Measurements from ENCODE around the gene ANK3.
A peak's percentile ranks its signal among the peaks of the same experiment; 100 is the strongest.

The ANK3 gene

GRCh38 chr10:60149003-60149402, 240.7 kb downstream of the ANK3 start:
- no peak for DNase-seq
- Mint-ChIP-seq H3K27me3 (ENCODE audit: low read depth, poor library complexity) (peaks cover 2% of the 10 kb centered on the region), H3K4me3 (no peak overlapping the region), H3K36me3 (ENCODE audit: low read depth) (peaks cover 10% of the 10 kb centered on the region), H3K27ac (no peak overlapping the region), H3K9me3 (peaks cover 15% of the 10 kb centered on the region), H3K4me1 (peaks cover 17% of the 10 kb centered on the region)
- TF ChIP-seq CTCF (IDR thresholded peaks at IDR 0.05), result no peak

- no peak for TF ChIP-seq CTCF (IDR thresholded peaks at IDR 0.05)
- Mint-ChIP-seq H3K9me3 (peaks cover 15% of the 10 kb centered on the region), H3K4me1 (peaks cover 17% of the 10 kb centered on the region), H3K4me3 (no peak overlapping the region), H3K36me3 (ENCODE audit: low read depth) (peaks cover 10% of the 10 kb centered on the region), H3K27ac (no peak overlapping the region), H3K27me3 (ENCODE audit: low read depth, poor library complexity) (peaks cover 2% of the 10 kb centered on the region)
- DNase-seq, result no peak
These were observed 241.3 kb downstream of the ANK3 start for GRCh38 chr10:60148266-60148840.

GRCh38 chr10:60147576-60148265, 242.0 kb downstream of the ANK3 start:
- peak overlapping the region; percentile 43 for H3K27ac Mint-ChIP-seq

GRCh38 chr10:60147025-60147424, 242.7 kb downstream of the ANK3 start:
- Mint-ChIP-seq H3K27me3 (ENCODE audit: low read depth, poor library complexity) (peaks cover 2% of the 10 kb centered on the region), H3K27ac (no peak overlapping the region), H3K36me3 (ENCODE audit: low read depth) (peaks cover 10% of the 10 kb centered on the region), H3K9me3 (peaks cover 15% of the 10 kb centered on the region), H3K4me1 (peaks cover 17% of the 10 kb centered on the region), H3K4me3 (no peak overlapping the region)
- no peak for DNase-seq
- no peak for TF ChIP-seq CTCF (IDR thresholded peaks at IDR 0.05)

More at GRCh38 chr10:60147576-60148265, 242.0 kb downstream of the ANK3 start:
- Mint-ChIP-seq H3K27me3 (ENCODE audit: low read depth, poor library complexity) (peaks cover 2% of the 10 kb centered on the region), H3K36me3 (ENCODE audit: low read depth) (peaks cover 10% of the 10 kb centered on the region), H3K9me3 (peaks cover 15% of the 10 kb centered on the region), H3K4me3 (no peak overlapping the region), H3K4me1 (peaks cover 17% of the 10 kb centered on the region)
- no peak for DNase-seq
- TF ChIP-seq CTCF (IDR thresholded peaks at IDR 0.05), result no peak

- no peak for DNase-seq
- Mint-ChIP-seq H3K36me3 (ENCODE audit: low read depth) (no peaks in the 10 kb centered on the region), H3K27ac (no peak overlapping the region), H3K4me3 (no peak overlapping the region), H3K4me1 (peaks cover 17% of the 10 kb centered on the region), H3K27me3 (ENCODE audit: low read depth, poor library complexity) (no peaks in the 10 kb centered on the region), H3K9me3 (no peaks in the 10 kb centered on the region)
- TF ChIP-seq CTCF (IDR thresholded peaks at IDR 0.05), result no peak
These were observed 245.6 kb downstream of the ANK3 start for GRCh38 chr10:60144099-60144498.

- no peak overlapping the region for H3K4me3 Mint-ChIP-seq
- no peak for DNase-seq
- H3K4me1 Mint-ChIP-seq, result peaks cover 27% of the 10 kb centered on the region
- no peaks in the 10 kb centered on the region for H3K36me3 Mint-ChIP-seq (ENCODE audit: low read depth)
- H3K9me3 Mint-ChIP-seq, result no peaks in the 10 kb centered on the region
- no peaks in the 10 kb centered on the region for H3K27me3 Mint-ChIP-seq (ENCODE audit: low read depth, poor library complexity)
- TF ChIP-seq CTCF (IDR thresholded peaks at IDR 0.05), result no peak
- H3K27ac Mint-ChIP-seq, result no peak overlapping the region
These were observed 246.9 kb downstream of the ANK3 start for GRCh38 chr10:60142736-60143135.
